GM18867 (cell line): ENCODE results near the gene MAP7D1.

Experiments
- ATAC-seq: cut with Tn5 transposase; IDR thresholded peaks from one replicate; pipeline ENCODE4 v1.9.1; 2021; ENCODE audit warnings: mild to moderate bottlenecking, moderate library complexity; ENCODE audit not compliant: unreplicated experiment

The MAP7D1 gene

GRCh38 chr1:36155408-36156328 is at the start of gene MAP7D1:
TSS of gene MAP7D1 (plus strand) at chr1:36156160. CDS start at chr1:36156418, 258 bp downstream.
- peak; percentile 64 for ATAC-seq

- no peak for ATAC-seq
These were observed 49.7 kb upstream of the MAP7D1 start for GRCh38 chr1:36106269-36106668.

- ATAC-seq = no peak
These were observed 48.6 kb upstream of the MAP7D1 start for GRCh38 chr1:36107394-36107793.

DNA sequence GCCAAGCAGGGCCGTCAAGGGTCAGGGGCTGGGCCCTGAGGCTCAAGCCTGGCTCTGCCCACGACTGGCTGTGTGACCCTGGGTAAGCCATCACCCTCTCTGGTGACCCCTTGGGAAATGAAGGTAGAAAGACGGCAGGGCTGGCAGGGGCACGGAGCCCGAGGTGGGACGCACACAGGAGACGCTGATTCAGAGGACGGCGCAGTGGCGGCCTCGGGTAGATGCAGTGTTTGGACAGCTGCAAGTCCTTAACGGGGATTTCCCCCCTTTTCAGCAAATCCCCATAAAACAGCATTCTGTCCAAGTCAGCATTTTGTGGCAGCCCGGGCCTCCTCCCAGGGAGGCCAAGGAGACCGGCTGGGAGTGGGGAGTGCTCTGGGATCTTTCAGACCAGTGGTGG is 47.6 kb upstream of the MAP7D1 start:
- ATAC-seq = no peak

- no peak for ATAC-seq
These were observed 46.8 kb upstream of the MAP7D1 start for GRCh38 chr1:36109041-36109679.

GRCh38 chr1:36111151-36111550 is 44.8 kb upstream of the MAP7D1 start:
- ATAC-seq = no peak

DNA sequence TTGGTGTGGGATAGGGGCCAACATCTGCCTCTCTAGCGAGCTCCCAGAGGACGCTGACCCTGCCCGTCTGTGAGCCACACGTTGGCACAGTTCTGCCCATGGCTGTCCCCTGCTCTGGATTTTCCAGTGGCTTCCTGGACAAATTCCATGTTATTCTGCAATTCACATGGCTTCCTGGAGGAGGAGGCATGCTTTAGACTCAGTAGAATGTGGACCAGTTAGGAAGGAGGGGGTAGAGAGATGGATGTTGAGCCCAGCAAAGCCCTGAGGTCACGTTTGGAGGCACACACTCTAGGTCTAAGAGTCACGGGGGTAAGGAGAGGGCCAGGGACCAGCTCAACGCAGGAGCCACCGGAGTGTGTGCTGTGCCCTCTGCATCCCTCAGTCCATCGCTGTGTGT is 43.1 kb upstream of the MAP7D1 start:
- no peak for ATAC-seq

DNA sequence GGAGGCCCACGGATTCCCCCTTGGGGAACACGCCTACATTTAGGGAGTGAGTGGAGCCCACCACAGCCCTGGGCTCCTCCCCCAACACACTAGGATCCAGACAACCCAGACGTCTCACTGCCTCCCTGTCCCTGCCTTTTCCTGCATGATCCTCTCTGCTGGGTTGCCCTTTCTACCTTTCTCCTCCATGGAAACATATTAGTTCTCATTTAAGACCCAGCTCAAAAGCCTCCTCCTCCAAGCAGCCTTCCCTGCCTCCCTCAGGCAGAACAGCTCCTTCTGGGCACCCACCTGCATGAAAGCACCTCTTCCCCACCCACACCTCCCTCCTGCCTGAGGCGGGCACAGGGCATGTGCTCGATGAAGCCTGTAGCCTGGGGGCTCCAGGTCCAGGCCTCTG is 41.6 kb upstream of the MAP7D1 start:
- ATAC-seq = no peak

DNA sequence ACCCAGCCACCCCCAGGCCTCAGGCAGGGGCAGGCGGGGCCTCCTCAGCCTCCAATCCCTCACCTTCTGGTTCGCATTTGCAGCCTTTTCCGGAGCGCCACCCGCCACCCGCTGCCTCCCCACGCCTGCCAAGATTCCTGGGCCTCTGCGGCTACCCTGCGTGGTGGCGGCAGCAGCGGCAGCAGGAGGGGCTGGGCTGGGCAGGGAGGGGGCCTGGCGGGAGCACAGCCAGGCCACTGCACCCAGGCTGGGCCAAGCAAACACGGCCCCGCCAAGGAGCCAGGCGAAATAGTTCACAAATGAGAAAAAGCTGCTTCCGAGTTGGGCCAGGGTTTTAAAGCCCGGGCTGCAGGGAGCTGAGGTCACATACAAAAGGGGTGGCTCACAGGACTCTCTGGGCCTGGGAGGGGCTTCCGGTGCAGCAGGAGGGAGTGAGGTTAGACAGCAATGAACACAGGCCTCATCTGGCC is 40.7 kb upstream of the MAP7D1 start:
- no peak for ATAC-seq

GRCh38 chr1:36115931-36116330 is 40.0 kb upstream of the MAP7D1 start:
- ATAC-seq = no peak

- ATAC-seq = no peak
These were observed 39.1 kb upstream of the MAP7D1 start for GRCh38 chr1:36116901-36117300.

DNA sequence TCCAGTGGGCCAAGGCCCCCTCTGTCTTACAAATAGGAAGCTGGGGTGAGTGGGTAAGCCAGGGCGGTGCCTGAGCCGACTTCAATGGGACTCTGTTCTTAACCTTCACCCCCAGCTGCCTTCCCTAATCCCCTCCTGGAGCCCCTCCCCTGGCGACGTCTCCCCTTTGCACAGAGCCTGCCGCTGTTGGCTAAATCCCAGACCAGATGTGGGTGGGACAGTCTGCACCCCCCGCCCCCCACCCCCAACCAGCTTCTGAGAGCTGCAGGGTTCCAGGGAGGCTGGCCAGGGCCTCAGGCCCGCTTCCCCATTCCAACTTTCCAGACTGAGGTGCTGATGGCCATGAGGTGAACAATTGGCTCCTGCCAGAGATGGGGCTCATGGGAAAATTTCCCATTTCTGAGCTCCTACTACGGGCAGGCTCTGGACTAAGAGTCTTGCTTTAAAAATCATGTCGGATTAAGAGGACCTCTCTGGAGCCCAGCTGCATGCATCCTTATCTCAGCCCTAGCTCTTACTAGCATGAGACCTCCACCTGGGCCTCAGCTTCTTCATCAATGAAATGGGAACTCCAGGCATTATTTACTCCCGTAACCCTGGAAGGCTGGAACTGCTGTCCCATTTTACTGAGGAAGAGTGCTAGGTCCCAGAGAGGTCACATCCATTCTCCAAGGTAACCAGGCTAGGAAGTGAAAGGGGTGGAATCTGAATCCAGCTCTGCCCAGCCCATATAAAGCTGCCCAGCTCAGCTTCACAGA is 37.3 kb upstream of the MAP7D1 start:
- ATAC-seq = no peak

- no peak for ATAC-seq
These were observed 36.5 kb upstream of the MAP7D1 start for GRCh38 chr1:36119456-36119855.

GRCh38 chr1:36122062-36123030 is 33.6 kb upstream of the MAP7D1 start:
- ATAC-seq = no peak

- no peak for ATAC-seq
These were observed 32.6 kb upstream of the MAP7D1 start for GRCh38 chr1:36123356-36123755.

DNA sequence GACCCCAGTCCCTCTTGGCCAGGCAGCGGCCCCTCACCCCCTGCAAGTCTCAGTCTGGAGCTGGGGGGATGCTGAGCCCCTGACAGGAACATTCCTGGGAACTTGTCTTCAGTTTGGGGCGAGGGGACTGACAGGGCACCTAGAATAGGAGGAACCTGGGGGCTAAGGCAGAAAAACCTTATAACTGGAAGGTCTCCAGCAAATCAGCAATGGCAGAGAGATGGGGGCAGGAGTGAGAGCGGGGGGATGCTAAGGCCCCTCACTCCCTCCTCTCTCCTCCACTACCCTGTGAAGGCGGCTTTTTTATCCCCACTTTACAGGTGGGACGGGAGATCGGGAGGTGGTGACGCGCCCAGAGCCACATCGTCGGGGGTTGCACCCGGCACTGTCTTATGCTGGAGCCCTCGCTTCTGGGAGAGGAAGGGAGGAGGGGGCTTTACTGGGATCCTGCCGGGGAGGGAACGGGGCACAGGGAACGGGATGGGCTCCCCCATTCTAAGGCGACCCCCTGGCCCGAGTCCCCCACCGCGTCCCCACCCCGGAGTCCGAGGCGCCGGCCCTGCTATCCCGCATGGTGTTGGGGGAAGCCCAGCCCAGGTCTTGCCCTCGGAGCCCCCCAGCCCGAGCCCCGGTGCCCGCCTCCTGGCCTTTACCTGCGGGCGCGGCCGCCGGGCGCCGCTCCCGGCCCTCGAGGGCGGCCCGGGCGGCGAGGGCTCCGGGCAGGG is 31.4 kb upstream of the MAP7D1 start:
- no peak for ATAC-seq

- ATAC-seq = no peak
These were observed 30.6 kb upstream of the MAP7D1 start, which contains the start of gene COL8A2 for GRCh38 chr1:36125129-36125991. TSS of gene COL8A2 (minus strand) at chr1:36125222. CDS start at chr1:36100242, 24,980 bp downstream.

- no peak for ATAC-seq
These were observed 29.8 kb upstream of the MAP7D1 start for GRCh38 chr1:36126005-36126716.
